Activated CD8-positive, alpha-beta T cell treated with anti-CD3 and anti-CD28 coated beads, Interleukin-2, amount 10 ng/mL, durations not matched to agents 7 days and 5 days (primary cell): ENCODE data around the gene NOSTRIN. TPM values are rescaled to one million over a fixed set of nuclear protein-coding genes. Genes with fewer than 3 reads are reported as not detected.

ENCODE experiments used
- ATAC-seq: fragments of 150-1000 bp; cut with Tn5 transposase; one replicate; pipeline ENCODE4 v1.10.0; 2021; ENCODE audit warnings: moderate library complexity
- CTCF ChIA-PET: fragments of 350-600 bp; sonication (Branson Sonifier 250); formaldehyde crosslinking; loops from one replicate; lab custom pipeline; 2021; ENCODE audit warnings: antibody characterized with exemption; lab: Charles Lee
- POLR2A ChIA-PET: fragments of 350-600 bp; sonication (Branson Sonifier 250); formaldehyde crosslinking; loops from one replicate; lab custom pipeline; 2021; ENCODE audit warnings: antibody characterized with exemption; lab: Charles Lee
- DNase-seq: peaks from one replicate; pipeline ENCODE4 v3.0.0-alpha.2; 2020
- H3K27ac Mint-ChIP-seq: one replicate; pipeline ENCODE4 v1.8.0; 2021; ENCODE audit warnings: mild to moderate bottlenecking, mixed read lengths
- H3K27me3 Mint-ChIP-seq: one replicate; pipeline ENCODE4 v1.8.0; 2021; ENCODE audit warnings: low read depth, mixed read lengths
- H3K36me3 Mint-ChIP-seq: one replicate; pipeline ENCODE4 v1.8.0; 2021; ENCODE audit warnings: low read depth, mixed read lengths
- H3K4me1 Mint-ChIP-seq: one replicate; pipeline ENCODE4 v1.8.0; 2021; ENCODE audit warnings: low read depth, mixed read lengths
- H3K4me3 Mint-ChIP-seq: one replicate; pipeline ENCODE4 v1.8.0; 2021; ENCODE audit warnings: mild to moderate bottlenecking, mixed read lengths
- H3K9me3 Mint-ChIP-seq: one replicate; pipeline ENCODE4 v1.8.0; 2022; ENCODE audit warnings: mixed read lengths; ENCODE audit not compliant: insufficient read depth
- total RNA-seq, 2 experiments: library from RNA; stranded (reverse); gene quantifications; one replicate each; pipeline ENCODE4 v1.2.3, GENCODE V29; 2021

Gene NOSTRIN
- total RNA-seq, 2 experiments from 2014 or later: not detected

GRCh38 chr2:168773128-168773527 lies 29.3 kb upstream of the NOSTRIN start:
- Mint-ChIP-seq H3K27me3 (no peaks in the 10 kb centered on the region), H3K4me1 (no peaks in the 10 kb centered on the region), H3K36me3 (peaks cover 15% of the 10 kb centered on the region), H3K4me3 (no peak overlapping the region), H3K9me3 (no peaks in the 10 kb centered on the region), H3K27ac (no peak overlapping the region)
- ATAC-seq (no peak), DNase-seq (no peak)
- ChIA-PET CTCF (interaction anchor here (0.9 to 2.2 kb wide), 3 partner anchors 62 to 148 kb away, joined by 4 to 9 read pairs (median 5); no protein-coding TSS in a partner anchor), POLR2A (no interaction called here)

GRCh38 chr2:168773719-168774521 lies 28.5 kb upstream of the NOSTRIN start:
- DNase-seq: peak; percentile 56
- no peak overlapping the region for H3K27ac Mint-ChIP-seq
- CTCF ChIA-PET: interaction anchor here (0.8 to 2.2 kb wide), 7 partner anchors 10 to 147 kb away, joined by 3 to 9 read pairs (median 5); no protein-coding TSS in a partner anchor
- H3K9me3 Mint-ChIP-seq: no peaks in the 10 kb centered on the region
- no peaks in the 10 kb centered on the region for H3K27me3 Mint-ChIP-seq
- ATAC-seq: peak; percentile 60
- no peak overlapping the region for H3K4me3 Mint-ChIP-seq
- H3K36me3 Mint-ChIP-seq: peaks cover 14% of the 10 kb centered on the region
- H3K4me1 Mint-ChIP-seq: no peaks in the 10 kb centered on the region
- POLR2A ChIA-PET: no interaction called here

- H3K27ac Mint-ChIP-seq: no peak overlapping the region
- no peak overlapping the region for H3K4me3 Mint-ChIP-seq
- no peak for DNase-seq
- no peaks in the 10 kb centered on the region for H3K27me3 Mint-ChIP-seq
- H3K36me3 Mint-ChIP-seq: peaks cover 7% of the 10 kb centered on the region
- POLR2A ChIA-PET: no interaction called here
- no peak for ATAC-seq
- H3K4me1 Mint-ChIP-seq: no peaks in the 10 kb centered on the region
- CTCF ChIA-PET: no interaction called here
- no peaks in the 10 kb centered on the region for H3K9me3 Mint-ChIP-seq
These were observed 26.6 kb upstream of the NOSTRIN start for GRCh38 chr2:168775837-168776236.

- no peak overlapping the region for H3K27ac Mint-ChIP-seq
- H3K4me3 Mint-ChIP-seq: no peak overlapping the region
- CTCF ChIA-PET: interaction anchor here (2.4 kb wide), 1 partner anchor 434 kb away, joined by 5 read pairs; no protein-coding TSS in a partner anchor
- POLR2A ChIA-PET: no interaction called here
- H3K4me1 Mint-ChIP-seq: no peaks in the 10 kb centered on the region
- no peaks in the 10 kb centered on the region for H3K9me3 Mint-ChIP-seq
- no peaks in the 10 kb centered on the region for H3K36me3 Mint-ChIP-seq
- no peaks in the 10 kb centered on the region for H3K27me3 Mint-ChIP-seq
- DNase-seq (no peak), ATAC-seq (no peak)
These were observed 21.8 kb upstream of the NOSTRIN start for GRCh38 chr2:168780669-168781071.

GRCh38 chr2:168781191-168781817 lies 21.1 kb upstream of the NOSTRIN start:
- no peaks in the 10 kb centered on the region for H3K27me3 Mint-ChIP-seq
- H3K4me1 Mint-ChIP-seq: no peaks in the 10 kb centered on the region
- H3K9me3 Mint-ChIP-seq: no peaks in the 10 kb centered on the region
- POLR2A ChIA-PET: no interaction called here
- CTCF ChIA-PET: interaction anchor here (1.4 to 2.4 kb wide), 2 partner anchors 167 to 434 kb away, joined by 3 to 5 read pairs; no protein-coding TSS in a partner anchor
- H3K4me3 Mint-ChIP-seq: no peak overlapping the region
- ATAC-seq (no peak), DNase-seq (no peak)
- no peak overlapping the region for H3K27ac Mint-ChIP-seq
- H3K36me3 Mint-ChIP-seq: no peaks in the 10 kb centered on the region

- H3K4me3 Mint-ChIP-seq: no peak overlapping the region
- H3K27me3 Mint-ChIP-seq: no peaks in the 10 kb centered on the region
- H3K36me3 Mint-ChIP-seq: no peaks in the 10 kb centered on the region
- ChIA-PET POLR2A (no interaction called here), CTCF (interaction anchor here (1.4 to 2.4 kb wide), 2 partner anchors 166 to 435 kb away, joined by 3 to 5 read pairs; no protein-coding TSS in a partner anchor)
- DNase-seq (no peak), ATAC-seq (no peak)
- no peaks in the 10 kb centered on the region for H3K9me3 Mint-ChIP-seq
- no peaks in the 10 kb centered on the region for H3K4me1 Mint-ChIP-seq
- H3K27ac Mint-ChIP-seq: no peak overlapping the region
These were observed 20.2 kb upstream of the NOSTRIN start for GRCh38 chr2:168782271-168782670.

- ChIA-PET POLR2A (no interaction called here), CTCF (interaction anchor here (2.5 kb wide), 1 partner anchor 11 kb away, joined by 8 read pairs; no protein-coding TSS in a partner anchor)
- no peaks in the 10 kb centered on the region for H3K27me3 Mint-ChIP-seq
- ATAC-seq (no peak), DNase-seq (no peak)
- H3K4me3 Mint-ChIP-seq: no peak overlapping the region
- H3K27ac Mint-ChIP-seq: no peak overlapping the region
- H3K9me3 Mint-ChIP-seq: no peaks in the 10 kb centered on the region
- H3K4me1 Mint-ChIP-seq: no peaks in the 10 kb centered on the region
- H3K36me3 Mint-ChIP-seq: no peaks in the 10 kb centered on the region
These were observed 17.4 kb upstream of the NOSTRIN start for GRCh38 chr2:168784993-168785392.

GRCh38 chr2:168787098-168787781 lies 15.2 kb upstream of the NOSTRIN start:
- ChIA-PET CTCF (interaction anchor here (1.3 kb wide), 1 partner anchor 28 kb away, joined by 3 read pairs; no protein-coding TSS in a partner anchor), POLR2A (no interaction called here)
- Mint-ChIP-seq H3K36me3 (no peaks in the 10 kb centered on the region), H3K9me3 (no peaks in the 10 kb centered on the region), H3K27ac (no peak overlapping the region), H3K4me3 (no peak overlapping the region), H3K4me1 (no peaks in the 10 kb centered on the region), H3K27me3 (peaks cover 3% of the 10 kb centered on the region)
- DNase-seq: no peak
- ATAC-seq: no peak

- no peaks in the 10 kb centered on the region for H3K9me3 Mint-ChIP-seq
These were observed 14.6 kb upstream of the NOSTRIN start for GRCh38 chr2:168787782-168788376.

GRCh38 chr2:168789776-168790175 lies 12.7 kb upstream of the NOSTRIN start:
- ATAC-seq (no peak), DNase-seq (no peak)
- H3K9me3 Mint-ChIP-seq: no peaks in the 10 kb centered on the region
- no peaks in the 10 kb centered on the region for H3K36me3 Mint-ChIP-seq
- no peak overlapping the region for H3K27ac Mint-ChIP-seq
- H3K27me3 Mint-ChIP-seq: peaks cover 3% of the 10 kb centered on the region
- no peak overlapping the region for H3K4me3 Mint-ChIP-seq
- POLR2A ChIA-PET: no interaction called here
- CTCF ChIA-PET: no interaction called here
- H3K4me1 Mint-ChIP-seq: no peaks in the 10 kb centered on the region

More at GRCh38 chr2:168787782-168788376, 14.6 kb upstream of the NOSTRIN start:
- ChIA-PET CTCF (interaction anchor here (1.3 kb wide), 1 partner anchor 28 kb away, joined by 3 read pairs; no protein-coding TSS in a partner anchor), POLR2A (no interaction called here)
- H3K36me3 Mint-ChIP-seq: no peaks in the 10 kb centered on the region
- no peak overlapping the region for H3K4me3 Mint-ChIP-seq
- no peak overlapping the region for H3K27ac Mint-ChIP-seq
- H3K27me3 Mint-ChIP-seq: peaks cover 3% of the 10 kb centered on the region
- H3K4me1 Mint-ChIP-seq: no peaks in the 10 kb centered on the region
- ATAC-seq (no peak), DNase-seq (no peak)

- ATAC-seq (no peak), DNase-seq (no peak)
- Mint-ChIP-seq H3K4me1 (no peaks in the 10 kb centered on the region), H3K27me3 (peaks cover 3% of the 10 kb centered on the region), H3K9me3 (no peaks in the 10 kb centered on the region), H3K36me3 (no peaks in the 10 kb centered on the region), H3K27ac (no peak overlapping the region), H3K4me3 (no peak overlapping the region)
- CTCF ChIA-PET: no interaction called here
- POLR2A ChIA-PET: no interaction called here
These were observed 12.1 kb upstream of the NOSTRIN start for GRCh38 chr2:168790226-168790902.
